ENCODE measurements around the gene EIF3I. TPM values are rescaled to one million over a fixed set of nuclear protein-coding genes. Genes with fewer than 3 reads are reported as not detected.

The EIF3I gene
- total and polyA plus RNA-seq, 2 of the 13 experiments (the other 11 are each of a cell fraction or from before 2014, with no cell fraction given) = 210 to 223 TPM

- TF ChIP-seq ZNF276 (CRISPR knock-in tag; IDR thresholded peaks at IDR 0.05; ENCODE audit: low read depth) (peak; percentile 100), ATF7 (IDR thresholded peaks at IDR 0.05) (no peak), ATF7 (CRISPR knock-in tag; IDR thresholded peaks at IDR 0.05) (0 out of 2 replicates have a peak, but pooled peaks have one; percentile 29), PHF8 (CRISPR knock-in tag; IDR thresholded peaks at IDR 0.05) (peak; percentile 61; the same call in 1 of the 2 replicates), MTF2 (CRISPR knock-in tag; IDR thresholded peaks at IDR 0.05; ENCODE audit: borderline replicate concordance) (no peak), HMG20A (CRISPR knock-in tag; IDR thresholded peaks at IDR 0.05; ENCODE audit: borderline replicate concordance) (no peak), ZNF670 (CRISPR knock-in tag; IDR thresholded peaks at IDR 0.05; ENCODE audit: borderline replicate concordance) (0 out of 2 replicates have a peak, but pooled peaks have one; percentile 30), ZNF530 (CRISPR knock-in tag; IDR thresholded peaks at IDR 0.05; ENCODE audit: low read depth) (no peak), CTCF (CRISPR knock-in tag; IDR thresholded peaks at IDR 0.05) (peak; percentile 25), FOXO4 (CRISPR knock-in tag; conservative IDR thresholded peaks at IDR 0.05) (no peak), AGO1 (IDR thresholded peaks at IDR 0.05; ENCODE audit: low read depth, low read length, poor library complexity, severe bottlenecking) (no peak), SP4 (CRISPR knock-in tag; IDR thresholded peaks at IDR 0.05) (no peak), PAX8 (CRISPR knock-in tag; IDR thresholded peaks at IDR 0.05; ENCODE audit: borderline replicate concordance) (0 out of 2 replicates have a peak, but pooled peaks have one; percentile 27), ZNF296 (CRISPR knock-in tag; conservative IDR thresholded peaks at IDR 0.05) (no peak), NBN (conservative IDR thresholded peaks at IDR 0.05) (no peak), EZH2 (conservative IDR thresholded peaks at IDR 0.05; ENCODE audit: low read depth, low read length) (no peak), ZBTB46 (CRISPR knock-in tag; IDR thresholded peaks at IDR 0.05; ENCODE audit: borderline replicate concordance) (no peak), TFDP2 (CRISPR knock-in tag; IDR thresholded peaks at IDR 0.05) (peak; percentile 37; the same call in 1 of the 2 replicates)
These were observed 19.0 kb downstream of the EIF3I start (continued) for GRCh38 chr1:32241001-32241763.

Data from HepG2 (cell line).